Esophagus squamous epithelium (tissue), 4 donors: ENCODE results near the gene PLCB2.

ENCODE experiments used
- POLR2A ChIP-seq, 4 donors: fragments of 450-650 bp; IDR thresholded peaks; one replicate each; pipeline ENCODE4 v1.6.1; 2017; ENCODE audit warnings: antibody characterized with exemption in 4 of 4, mild to moderate bottlenecking in 4 of 4, moderate library complexity in 3 of 4
- TF ChIP-seq, protein P1 (sequence below), 6 experiments: fragments of 450-650 bp in 4 of 6; fragments of 200-600 bp in 2 of 6; sonication (generic) in 2 of 6; IDR thresholded peaks; one replicate each; pipeline ENCODE4 v1.5.1; 2016 to 2019; ENCODE audit warnings: antibody characterized with exemption in 6 of 6, mild to moderate bottlenecking in 4 of 6, moderate library complexity in 4 of 6

DNA sequence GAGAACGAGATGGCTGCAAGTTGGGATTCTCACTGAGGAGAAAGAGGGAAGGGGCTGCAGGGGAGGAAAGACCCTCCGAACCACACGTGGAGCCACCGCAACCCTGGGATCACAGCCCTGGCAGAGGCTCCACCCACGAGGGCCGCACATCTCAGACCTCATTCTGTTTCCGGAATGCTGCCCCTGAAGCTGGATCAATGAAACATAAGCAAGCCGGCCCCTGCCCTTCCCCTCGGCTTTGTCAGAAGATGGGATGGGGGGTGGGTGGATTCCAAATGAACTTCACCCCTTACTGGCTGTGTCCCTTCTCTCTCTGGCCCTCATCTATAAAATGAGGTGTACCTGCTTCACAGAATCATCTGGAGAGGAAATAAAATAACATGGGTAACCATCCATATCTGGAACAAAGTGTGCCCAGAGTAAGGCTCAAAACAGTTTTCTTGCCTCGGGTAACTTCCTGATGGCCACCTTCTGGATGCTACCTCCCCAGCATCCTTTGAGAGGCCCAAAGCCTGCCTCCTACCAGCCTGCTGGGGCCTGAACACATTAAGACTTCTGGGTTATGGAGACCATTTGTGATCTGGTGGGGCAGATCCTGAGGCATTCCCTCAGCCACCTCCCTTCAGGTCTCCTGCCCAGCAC is 37.6 kb upstream of the PLCB2 start:
- TF ChIP-seq, protein P1, sequence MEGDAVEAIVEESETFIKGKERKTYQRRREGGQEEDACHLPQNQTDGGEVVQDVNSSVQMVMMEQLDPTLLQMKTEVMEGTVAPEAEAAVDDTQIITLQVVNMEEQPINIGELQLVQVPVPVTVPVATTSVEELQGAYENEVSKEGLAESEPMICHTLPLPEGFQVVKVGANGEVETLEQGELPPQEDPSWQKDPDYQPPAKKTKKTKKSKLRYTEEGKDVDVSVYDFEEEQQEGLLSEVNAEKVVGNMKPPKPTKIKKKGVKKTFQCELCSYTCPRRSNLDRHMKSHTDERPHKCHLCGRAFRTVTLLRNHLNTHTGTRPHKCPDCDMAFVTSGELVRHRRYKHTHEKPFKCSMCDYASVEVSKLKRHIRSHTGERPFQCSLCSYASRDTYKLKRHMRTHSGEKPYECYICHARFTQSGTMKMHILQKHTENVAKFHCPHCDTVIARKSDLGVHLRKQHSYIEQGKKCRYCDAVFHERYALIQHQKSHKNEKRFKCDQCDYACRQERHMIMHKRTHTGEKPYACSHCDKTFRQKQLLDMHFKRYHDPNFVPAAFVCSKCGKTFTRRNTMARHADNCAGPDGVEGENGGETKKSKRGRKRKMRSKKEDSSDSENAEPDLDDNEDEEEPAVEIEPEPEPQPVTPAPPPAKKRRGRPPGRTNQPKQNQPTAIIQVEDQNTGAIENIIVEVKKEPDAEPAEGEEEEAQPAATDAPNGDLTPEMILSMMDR (IDR thresholded peaks at IDR 0.05) = no peak
- no peak for TF ChIP-seq POLR2A (IDR thresholded peaks at IDR 0.05)
